GM19395 (cell line): ENCODE data around the gene SLC35F6.

Experiments
- ATAC-seq: cut with Tn5 transposase; IDR thresholded peaks from one replicate; pipeline ENCODE4 v1.9.1; 2021; ENCODE audit warnings: mild to moderate bottlenecking, moderate library complexity; ENCODE audit not compliant: unreplicated experiment

Gene SLC35F6

DNA sequence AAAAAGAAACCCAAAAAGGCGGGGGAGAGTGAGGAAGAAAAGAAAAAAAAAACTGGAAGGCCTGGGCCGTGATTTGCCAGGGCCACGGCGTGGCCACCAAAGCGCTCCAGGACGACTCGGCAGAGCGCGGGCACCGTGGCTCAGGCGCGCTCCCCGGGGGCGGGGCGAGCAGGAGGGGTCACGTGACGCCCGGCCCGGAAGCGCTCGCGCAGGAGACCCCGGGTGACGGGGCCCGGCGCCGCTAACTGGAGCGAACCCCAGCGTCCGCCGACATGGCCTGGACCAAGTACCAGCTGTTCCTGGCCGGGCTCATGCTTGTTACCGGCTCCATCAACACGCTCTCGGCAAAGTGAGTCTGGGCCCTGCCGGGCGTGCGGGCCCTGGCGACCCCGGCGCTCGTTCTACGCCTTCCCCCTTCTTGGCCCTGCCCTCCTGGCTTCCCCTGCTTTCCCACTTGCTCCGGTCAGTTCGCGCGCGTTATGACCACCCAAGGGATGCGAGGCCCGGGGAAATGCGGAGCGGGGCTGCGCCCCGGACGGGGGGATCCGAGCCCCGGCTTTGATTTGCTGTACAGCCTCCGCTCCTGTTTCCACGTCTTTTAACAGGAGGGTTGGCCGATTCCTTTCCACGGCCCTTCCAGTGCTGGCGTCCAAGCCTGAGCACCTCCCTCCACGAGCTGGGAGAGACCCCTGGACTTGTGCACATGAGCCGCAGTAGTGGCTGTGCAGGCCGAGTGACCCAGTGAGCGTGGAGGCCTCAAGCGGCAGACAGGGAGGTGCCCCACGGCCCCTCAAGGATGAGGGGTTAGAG, at the start of gene SLC35F6:
Gene SLC35F6, plus strand, starts transcription at position 207 of the 810 bp plus-strand sequence. Its CDS starts 66 bp downstream, at position 273.
- ATAC-seq: peak; percentile 83

DNA sequence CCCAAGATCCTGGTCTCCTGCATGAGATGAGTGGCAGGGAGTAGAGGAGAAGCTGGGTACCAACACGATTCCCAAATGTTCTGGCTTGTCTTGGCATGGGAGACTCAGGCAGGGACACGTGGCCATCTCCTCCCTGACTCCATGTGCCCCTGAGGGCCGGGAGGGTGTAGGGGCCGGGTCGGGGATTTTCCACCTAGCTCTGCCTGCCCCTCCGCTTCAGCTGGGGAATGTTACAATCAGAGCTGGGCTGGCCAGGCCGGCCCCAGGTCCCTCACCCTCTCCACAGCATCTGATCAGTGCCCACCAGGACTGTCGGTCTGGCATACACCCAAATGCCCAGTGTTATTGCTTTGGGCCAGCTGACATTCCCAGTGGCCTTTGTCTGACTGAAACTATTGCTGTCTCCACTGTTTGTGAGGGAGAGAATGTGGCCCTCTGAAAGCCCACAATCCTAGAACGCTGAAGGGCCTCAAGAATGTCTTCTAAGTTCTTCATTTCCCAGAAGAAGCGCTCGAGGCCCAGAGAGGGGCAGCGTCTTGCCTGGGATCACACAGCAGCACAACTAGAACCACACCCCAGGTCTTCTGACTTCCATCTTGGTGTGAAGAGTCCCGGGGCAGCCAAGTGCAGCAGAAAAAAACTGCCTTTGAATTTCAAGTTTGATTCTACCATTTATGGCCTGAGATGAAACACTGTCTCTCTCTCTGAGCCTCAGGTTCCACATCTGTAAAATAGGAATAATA, 48.4 kb upstream of the SLC35F6 start:
- no peak for ATAC-seq

- ATAC-seq: no peak
Measured at GRCh38 chr2:26716340-26716739, 47.7 kb upstream of the SLC35F6 start.

DNA sequence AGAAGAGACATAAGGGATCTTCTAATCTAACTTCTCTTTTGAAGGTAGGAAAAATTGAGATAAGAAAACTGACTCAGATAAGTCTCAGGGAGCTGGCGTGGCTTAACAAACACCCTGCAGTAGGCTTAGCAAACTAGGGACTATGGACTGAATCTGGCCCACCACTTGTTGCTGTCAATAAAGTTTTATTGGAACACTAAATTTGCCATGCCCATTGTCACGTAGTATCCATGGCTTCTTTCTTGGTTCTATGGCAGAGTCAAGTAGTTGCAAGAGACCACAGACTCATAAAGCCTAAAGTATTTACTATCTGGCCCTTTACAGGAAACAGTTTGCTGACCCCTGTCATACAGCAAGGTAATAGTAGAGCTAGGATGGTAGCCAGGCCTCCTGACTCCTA, 47.3 kb upstream of the SLC35F6 start:
- no peak for ATAC-seq

DNA sequence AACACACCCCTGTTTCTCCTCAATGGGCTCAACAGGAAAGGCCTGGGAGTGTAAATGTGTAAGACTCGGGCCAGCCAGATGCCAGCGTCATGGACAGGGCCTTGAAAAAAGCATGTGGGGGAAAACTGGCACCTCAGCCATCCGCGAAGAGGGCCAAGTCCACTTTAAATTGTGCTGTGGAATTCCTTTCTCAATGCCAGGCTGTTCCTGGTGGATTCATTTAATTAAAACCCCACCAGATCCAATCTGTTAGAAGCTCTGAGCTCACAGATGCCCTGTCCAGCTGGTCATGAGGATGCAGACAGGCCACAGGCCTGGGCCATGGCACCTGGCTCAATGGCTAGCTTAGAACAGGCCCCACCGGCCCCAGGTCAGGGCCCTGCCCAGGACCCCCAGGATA, 46.7 kb upstream of the SLC35F6 start:
- ATAC-seq: no peak

GRCh38 chr2:26718949-26719686, 45.0 kb upstream of the SLC35F6 start:
- ATAC-seq: no peak

- no peak for ATAC-seq
Measured at GRCh38 chr2:26720322-26721114, 43.6 kb upstream of the SLC35F6 start.

DNA sequence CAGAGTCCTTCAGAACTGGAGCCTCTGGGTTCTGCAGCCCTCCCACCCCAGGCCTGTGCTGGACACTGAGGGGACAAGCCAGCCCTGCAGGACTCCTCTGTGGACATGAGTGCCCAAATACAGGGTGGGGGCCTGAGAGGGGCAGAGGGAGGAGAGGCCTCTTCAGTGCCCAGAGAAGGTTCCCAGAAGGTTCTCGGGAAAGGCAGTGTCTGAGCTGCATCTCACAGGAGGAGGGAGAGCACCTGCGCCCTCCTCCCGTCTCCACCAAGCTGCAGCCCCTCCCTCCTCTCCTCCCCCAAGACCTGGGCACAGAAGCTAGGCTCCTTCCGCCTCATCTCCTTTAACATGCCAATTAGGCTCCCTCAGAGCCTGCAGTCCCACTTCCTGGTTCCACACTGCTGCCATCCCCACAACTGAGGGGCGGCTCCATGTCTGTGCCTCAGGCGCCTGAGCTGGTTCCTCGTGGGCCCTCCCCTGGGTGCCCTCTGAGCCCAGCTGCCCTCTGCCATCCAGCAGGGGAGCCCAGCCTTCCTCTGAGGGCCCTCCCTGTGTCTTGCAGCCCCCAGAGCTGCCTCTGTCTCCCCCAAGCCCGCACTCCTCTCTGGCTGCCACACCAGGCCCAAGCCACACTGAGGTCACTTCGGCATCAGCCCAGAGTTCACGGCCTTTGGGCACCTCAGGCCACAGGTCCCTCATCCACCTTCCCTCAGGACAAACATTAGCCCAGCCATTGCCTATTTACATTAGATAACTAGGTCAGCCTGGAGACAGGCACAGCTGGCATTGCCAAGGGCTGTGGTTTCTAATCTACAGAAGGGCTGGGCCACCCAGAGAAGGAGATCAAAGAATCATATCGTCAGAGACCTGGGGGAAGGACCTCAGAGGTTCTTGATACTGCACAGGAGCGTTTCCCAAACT, 42.7 kb upstream of the SLC35F6 start:
- no peak for ATAC-seq

DNA sequence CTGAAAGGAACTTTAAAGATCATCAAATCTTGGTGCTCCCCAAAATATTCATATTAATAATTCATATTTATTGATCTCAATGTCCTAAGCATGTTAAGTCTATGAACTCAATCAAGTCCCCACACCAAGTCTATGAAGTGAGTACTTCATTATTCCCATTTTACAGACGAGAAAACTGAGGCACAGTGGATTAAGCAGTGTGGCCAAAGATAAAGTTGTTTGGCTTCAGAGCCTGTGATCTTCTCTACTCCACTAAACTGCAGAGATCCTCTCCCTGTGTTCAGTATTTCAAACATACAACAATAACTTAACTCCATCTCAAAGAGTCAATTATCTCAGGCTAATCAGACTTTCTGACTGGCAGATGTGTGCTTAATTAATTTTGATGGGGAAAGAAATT, 41.8 kb upstream of the SLC35F6 start:
- ATAC-seq: no peak

- ATAC-seq: no peak
Measured at GRCh38 chr2:26722911-26723310, 41.2 kb upstream of the SLC35F6 start.

DNA sequence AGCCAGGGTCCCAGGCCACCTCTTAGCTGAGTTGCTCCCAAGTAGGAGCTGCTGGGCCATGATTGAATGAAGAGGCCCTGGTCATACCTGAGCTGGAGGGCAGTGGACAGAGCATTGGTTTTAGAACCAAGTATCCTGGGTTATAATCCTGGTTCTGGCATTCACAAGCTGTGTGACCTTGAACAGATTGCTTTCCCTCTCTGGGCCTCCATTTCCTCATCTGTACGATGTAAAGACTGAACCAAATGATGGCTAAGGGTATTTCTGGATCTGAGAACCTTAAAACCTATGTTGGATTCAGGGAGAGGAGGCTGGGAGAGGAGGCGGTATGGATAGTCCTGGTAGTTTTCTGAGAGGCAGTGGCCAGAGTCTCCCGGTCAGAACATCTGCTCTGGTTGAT, 40.6 kb upstream of the SLC35F6 start:
- no peak for ATAC-seq

GRCh38 chr2:26723991-26724750, 39.9 kb upstream of the SLC35F6 start:
- ATAC-seq: no peak

- no peak for ATAC-seq
Measured at GRCh38 chr2:26724784-26725520, 39.1 kb upstream of the SLC35F6 start.

DNA sequence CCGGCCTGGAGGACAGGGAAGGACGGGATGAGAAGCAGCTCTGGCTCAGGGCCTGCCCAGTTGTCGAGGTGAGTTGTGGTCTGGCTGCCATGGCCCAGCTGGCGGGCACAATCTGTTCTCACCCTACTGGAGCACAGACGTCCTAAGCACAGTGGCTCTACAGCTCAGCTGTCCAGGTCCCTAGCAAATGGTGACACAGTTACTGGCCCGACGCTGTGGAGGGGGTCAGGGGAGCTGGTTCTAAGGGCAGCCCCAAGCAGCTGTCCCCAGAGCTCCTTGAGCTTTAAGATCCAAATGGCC, 38.6 kb upstream of the SLC35F6 start:
- no peak for ATAC-seq

- ATAC-seq: no peak
Measured at GRCh38 chr2:26726228-26726627, 37.9 kb upstream of the SLC35F6 start.

GRCh38 chr2:26727641-26728561, 36.2 kb upstream of the SLC35F6 start:
- ATAC-seq: no peak

GRCh38 chr2:26729311-26729710, 34.8 kb upstream of the SLC35F6 start:
- no peak for ATAC-seq
